ENCODE results near the gene RNF150. TPM values are rescaled to one million over a fixed set of nuclear protein-coding genes. Genes with fewer than 3 reads are reported as not detected.

RNF150 gene
- total and polyA plus RNA-seq, 4 experiments from 2014 or later, result not detected

DNA sequence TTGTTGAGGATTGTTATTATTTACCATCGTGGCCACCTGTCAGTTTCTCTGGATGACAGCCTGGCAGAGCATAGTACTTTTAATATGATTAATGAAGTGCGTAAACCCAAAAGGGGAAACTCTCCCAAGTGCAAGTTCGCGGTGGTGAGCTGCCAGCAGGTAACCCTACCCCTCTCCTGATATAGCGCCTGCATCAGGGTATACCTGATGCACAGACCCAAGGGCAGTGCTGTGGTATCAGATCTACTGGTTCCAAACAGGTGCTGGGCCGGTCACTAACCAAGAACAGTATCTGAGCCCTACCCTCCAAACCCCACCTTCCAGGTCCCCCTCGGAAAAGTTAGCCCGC, 1.6 kb downstream of the RNF150 start:
- Mint-ChIP-seq H3K36me3 (no peaks in the 10 kb centered on the region), H3K9me3 (peaks cover 0 to 2% (median 0%) of the 10 kb centered on the region in 8 donors), H3K4me3 (peak overlapping the region; percentile 3 to 77 (median 66)), H3K4me1 (peaks cover 7 to 14% (median 10%) of the 10 kb centered on the region in 4 donors), H3K27me3 (peaks cover 43 to 50% of the 10 kb centered on the region in 2 donors), H3K27ac (no peak overlapping the region)
- H3K9me3 ChIP-seq (ENCODE audit: control insufficient read depth in 1 of 2, low read length in 2 of 2), result no peaks in the 10 kb centered on the region
- H3K4me3 ChIP-seq (ENCODE audit: low read length in 2 of 2), result no peak overlapping the region
- intact Hi-C loops (cut with micrococcal nuclease), result loop anchor here (5.0 kb wide), 1 partner anchor 269 kb away; no protein-coding TSS in a partner anchor
- peaks cover 8% of the 10 kb centered on the region for H3K4me1 ChIP-seq (ENCODE audit: insufficient read depth, low read length)
- CTCF ChIA-PET (ENCODE audit: partially characterized antibody), result no interaction called here
- H3K27ac ChIP-seq (ENCODE audit: low read depth, low read length), result no peak overlapping the region
- POLR2A ChIA-PET (ENCODE audit: partially characterized antibody), result no interaction called here
- no peaks in the 10 kb centered on the region for H3K36me3 ChIP-seq (ENCODE audit: insufficient read depth, low read length)
- DNase-seq, result no peak
- H3K27me3 ChIP-seq (ENCODE audit: insufficient read depth, low read length), result no peaks in the 10 kb centered on the region

DNA sequence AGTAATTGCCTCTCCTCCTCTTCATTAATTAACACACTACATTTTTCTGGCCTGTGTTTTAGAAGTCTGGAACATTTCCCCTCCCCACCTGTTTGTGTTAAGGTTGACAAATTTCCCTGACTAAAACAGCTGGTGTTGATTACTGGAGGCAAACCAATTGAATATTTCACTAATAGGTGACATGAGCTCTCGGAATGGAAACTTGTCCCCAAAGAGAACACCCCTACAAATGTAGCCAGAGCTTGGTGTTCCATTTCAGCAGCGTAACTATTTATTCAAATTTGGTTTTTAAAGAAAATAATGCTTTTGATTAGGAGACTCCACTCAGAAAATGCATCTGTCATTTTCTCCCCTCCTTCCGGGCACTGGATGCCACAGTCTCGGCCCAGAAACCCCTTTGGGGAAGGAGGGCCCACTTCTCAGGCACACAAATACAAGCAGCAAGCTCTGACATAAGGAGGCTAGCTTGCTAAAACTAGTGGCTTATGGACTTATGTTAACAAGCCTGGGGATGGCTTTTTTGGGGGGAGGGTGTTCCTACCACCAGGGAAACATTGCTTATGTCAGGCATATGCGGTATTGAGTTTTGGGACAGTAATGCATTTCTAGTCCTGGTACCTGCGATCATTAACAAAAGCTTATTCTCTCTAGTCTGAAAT, 2.2 kb downstream of the RNF150 start:
- no peak for DNase-seq
- Histone ChIP-seq H3K36me3 (ENCODE audit: insufficient read depth, low read length) (no peaks in the 10 kb centered on the region), H3K9me3 (ENCODE audit: control insufficient read depth in 1 of 2, low read length in 2 of 2) (no peaks in the 10 kb centered on the region), H3K4me1 (ENCODE audit: insufficient read depth, low read length) (peaks cover 8% of the 10 kb centered on the region), H3K27me3 (ENCODE audit: insufficient read depth, low read length) (no peaks in the 10 kb centered on the region), H3K27ac (ENCODE audit: low read depth, low read length) (no peak overlapping the region), H3K4me3 (ENCODE audit: low read length in 2 of 2) (no peak overlapping the region)
- Mint-ChIP-seq H3K4me1 (peaks cover 7 to 14% (median 10%) of the 10 kb centered on the region in 4 donors), H3K4me3 (peak overlapping the region in 4 of 8 donors; percentile 13 to 57 (median 34)), H3K27me3 (peaks cover 41 to 50% of the 10 kb centered on the region in 2 donors), H3K36me3 (no peaks in the 10 kb centered on the region), H3K9me3 (peaks cover 0 to 2% (median 0%) of the 10 kb centered on the region in 8 donors), H3K27ac (no peak overlapping the region)
- intact Hi-C loops (cut with micrococcal nuclease), result loop anchor here (5.0 kb wide), 1 partner anchor 269 kb away; no protein-coding TSS in a partner anchor
- ChIA-PET POLR2A (ENCODE audit: partially characterized antibody) (no interaction called here), CTCF (ENCODE audit: partially characterized antibody) (no interaction called here)

DNA sequence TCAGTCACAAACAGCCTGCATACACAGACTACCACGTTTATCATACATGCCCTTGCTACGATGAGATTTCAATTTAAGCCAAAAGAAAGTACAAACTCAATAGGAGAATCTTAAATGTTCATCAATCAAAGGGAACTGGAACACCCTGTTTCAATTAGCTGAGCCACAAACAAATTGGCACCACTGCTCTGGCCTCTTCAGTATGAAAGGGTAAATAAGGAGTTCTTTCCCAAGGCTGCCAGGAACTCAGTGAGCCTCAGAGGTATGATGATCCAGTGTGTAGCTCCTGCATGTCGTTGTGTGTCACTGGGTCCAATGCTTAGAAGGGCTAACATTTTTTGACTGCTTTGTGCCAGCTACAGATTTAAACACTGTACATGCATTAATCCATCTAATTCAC, 5.4 kb downstream of the RNF150 start:
- Histone ChIP-seq H3K9me3 (ENCODE audit: control insufficient read depth in 1 of 2, low read length in 2 of 2) (no peaks in the 10 kb centered on the region), H3K27ac (ENCODE audit: low read depth, low read length) (no peak overlapping the region), H3K36me3 (ENCODE audit: insufficient read depth, low read length) (no peaks in the 10 kb centered on the region), H3K27me3 (ENCODE audit: insufficient read depth, low read length) (no peaks in the 10 kb centered on the region), H3K4me3 (ENCODE audit: low read length in 2 of 2) (no peak overlapping the region), H3K4me1 (ENCODE audit: insufficient read depth, low read length) (no peaks in the 10 kb centered on the region)
- H3K36me3 Mint-ChIP-seq, result no peaks in the 10 kb centered on the region
- no peak for DNase-seq
- peaks cover 29 to 31% of the 10 kb centered on the region in 2 donors for H3K27me3 Mint-ChIP-seq
- CTCF ChIA-PET (ENCODE audit: partially characterized antibody), result no interaction called here
- POLR2A ChIA-PET (ENCODE audit: partially characterized antibody), result no interaction called here
- no peak overlapping the region for H3K4me3 Mint-ChIP-seq
- intact Hi-C loops (cut with micrococcal nuclease), result no loop called here
- peaks cover 2 to 6% (median 4%) of the 10 kb centered on the region in 4 donors for H3K4me1 Mint-ChIP-seq
- H3K9me3 Mint-ChIP-seq, result peaks cover 0 to 2% (median 0%) of the 10 kb centered on the region in 8 donors
- H3K27ac Mint-ChIP-seq, result no peak overlapping the region

DNA sequence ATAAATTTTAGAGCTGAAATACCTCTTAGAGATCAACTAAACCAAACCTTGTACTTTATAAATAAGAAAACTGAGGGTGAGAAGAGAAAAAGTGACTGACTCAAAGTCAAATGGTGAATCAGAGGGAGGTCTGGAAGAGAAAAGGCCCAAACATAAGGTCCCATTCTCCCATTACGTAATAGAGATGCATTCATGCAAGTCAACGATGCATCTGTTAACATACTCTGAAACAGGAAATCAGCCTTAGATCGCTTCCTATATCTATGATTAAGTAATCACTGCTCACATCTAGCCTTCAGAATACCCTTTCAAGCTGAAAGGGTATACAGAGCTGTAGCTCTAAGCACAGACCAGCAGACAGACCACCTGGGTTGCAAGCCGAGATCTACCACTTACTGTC, 6.5 kb downstream of the RNF150 start:
- no peaks in the 10 kb centered on the region for H3K36me3 Mint-ChIP-seq
- H3K9me3 ChIP-seq (ENCODE audit: control insufficient read depth in 1 of 2, low read length in 2 of 2), result no peaks in the 10 kb centered on the region
- intact Hi-C loops (cut with micrococcal nuclease), result no loop called here
- no peak overlapping the region for H3K27ac ChIP-seq (ENCODE audit: low read depth, low read length)
- no peak overlapping the region for H3K4me3 ChIP-seq (ENCODE audit: low read length in 2 of 2)
- no peaks in the 10 kb centered on the region for H3K27me3 ChIP-seq (ENCODE audit: insufficient read depth, low read length)
- ChIA-PET CTCF (ENCODE audit: partially characterized antibody) (no interaction called here), POLR2A (ENCODE audit: partially characterized antibody) (no interaction called here)
- H3K4me1 Mint-ChIP-seq, result peaks cover 0 to 2% (median under 1%) of the 10 kb centered on the region in 4 donors
- no peak overlapping the region for H3K27ac Mint-ChIP-seq
- no peak for DNase-seq
- H3K4me1 ChIP-seq (ENCODE audit: insufficient read depth, low read length), result no peaks in the 10 kb centered on the region
- H3K4me3 Mint-ChIP-seq, result no peak overlapping the region
- H3K36me3 ChIP-seq (ENCODE audit: insufficient read depth, low read length), result no peaks in the 10 kb centered on the region
- peaks cover 0 to 2% (median 0%) of the 10 kb centered on the region in 8 donors for H3K9me3 Mint-ChIP-seq
- peaks cover 25 to 27% of the 10 kb centered on the region in 2 donors for H3K27me3 Mint-ChIP-seq

DNA sequence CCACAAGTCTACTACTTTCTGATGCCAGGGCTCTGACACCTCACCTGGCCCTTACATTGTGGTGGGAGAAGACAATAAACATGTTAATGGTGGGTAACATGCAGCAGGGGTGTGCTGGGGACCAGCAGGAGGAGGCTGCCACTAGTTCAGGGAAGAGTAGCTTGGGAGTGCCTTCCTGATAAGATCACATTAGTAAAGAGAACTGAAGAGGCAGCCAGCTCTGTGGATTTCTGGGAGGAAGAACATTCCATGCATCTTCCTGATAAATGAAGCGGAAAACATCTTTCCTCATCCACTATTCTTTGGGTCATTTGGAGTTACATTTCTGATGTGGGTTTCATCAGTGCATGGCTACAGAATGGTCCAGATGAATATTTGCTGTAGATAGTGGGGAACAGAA, 9.0 kb downstream of the RNF150 start:
- DNase-seq, result no peak
- Mint-ChIP-seq H3K27ac (peak overlapping the region in 1 of 7 donors; percentile 5), H3K36me3 (no peaks in the 10 kb centered on the region), H3K4me3 (peak overlapping the region in 1 of 8 donors; percentile 26), H3K4me1 (no peaks in the 10 kb centered on the region), H3K27me3 (peaks cover 9 to 13% of the 10 kb centered on the region in 2 donors), H3K9me3 (peaks cover 0 to 2% (median 0%) of the 10 kb centered on the region in 8 donors)
- ChIA-PET CTCF (ENCODE audit: partially characterized antibody) (no interaction called here), POLR2A (ENCODE audit: partially characterized antibody) (no interaction called here)
- H3K36me3 ChIP-seq (ENCODE audit: insufficient read depth, low read length), result no peaks in the 10 kb centered on the region
- H3K4me3 ChIP-seq (ENCODE audit: low read length in 2 of 2), result no peak overlapping the region
- H3K9me3 ChIP-seq (ENCODE audit: control insufficient read depth in 1 of 2, low read length in 2 of 2), result no peaks in the 10 kb centered on the region
- H3K4me1 ChIP-seq (ENCODE audit: insufficient read depth, low read length), result no peaks in the 10 kb centered on the region
- H3K27me3 ChIP-seq (ENCODE audit: insufficient read depth, low read length), result no peaks in the 10 kb centered on the region
- intact Hi-C loops (cut with micrococcal nuclease), result no loop called here
- no peak overlapping the region for H3K27ac ChIP-seq (ENCODE audit: low read depth, low read length)

DNA sequence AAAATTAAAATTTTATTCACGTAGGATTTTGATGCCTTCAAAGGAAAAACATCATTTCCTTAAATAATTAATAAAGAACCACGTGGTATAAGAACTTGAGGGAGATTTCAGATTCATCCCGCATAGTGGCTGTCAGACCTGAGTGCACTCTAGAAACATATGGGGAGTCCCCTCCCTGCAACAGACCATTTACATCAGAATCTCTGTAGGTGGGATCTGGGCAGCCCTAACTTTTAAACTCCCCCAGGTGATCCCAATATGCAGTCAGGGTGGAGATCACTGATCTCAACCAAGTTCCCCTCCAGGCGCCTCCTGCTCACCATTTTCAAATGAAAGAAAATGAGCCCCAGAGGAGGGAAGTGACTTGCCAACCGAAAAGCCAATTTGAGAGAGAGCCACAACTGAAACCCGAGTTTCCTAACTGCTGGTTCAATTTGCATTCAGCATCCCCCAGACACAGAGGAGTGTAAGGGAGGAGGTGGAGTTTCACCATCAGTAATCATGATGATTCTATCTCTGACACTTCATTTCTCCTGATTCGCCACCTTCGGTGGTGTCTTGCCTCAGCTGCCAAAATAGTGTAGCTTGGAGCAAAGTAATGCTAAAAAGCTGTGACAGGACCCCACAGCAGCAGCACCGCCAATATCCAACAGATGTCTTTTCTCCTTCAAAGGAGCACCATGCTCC, 11.4 kb downstream of the RNF150 start:
- Mint-ChIP-seq H3K27me3 (peaks cover 2 to 10% of the 10 kb centered on the region in 2 donors), H3K4me1 (no peaks in the 10 kb centered on the region), H3K4me3 (no peak overlapping the region), H3K9me3 (peaks cover 0 to 2% (median 0%) of the 10 kb centered on the region in 8 donors), H3K36me3 (no peaks in the 10 kb centered on the region), H3K27ac (no peak overlapping the region)
- DNase-seq, result no peak
- Histone ChIP-seq H3K4me1 (ENCODE audit: insufficient read depth, low read length) (no peaks in the 10 kb centered on the region), H3K9me3 (ENCODE audit: control insufficient read depth in 1 of 2, low read length in 2 of 2) (no peaks in the 10 kb centered on the region), H3K27me3 (ENCODE audit: insufficient read depth, low read length) (no peaks in the 10 kb centered on the region), H3K27ac (ENCODE audit: low read depth, low read length) (no peak overlapping the region), H3K36me3 (ENCODE audit: insufficient read depth, low read length) (no peaks in the 10 kb centered on the region), H3K4me3 (ENCODE audit: low read length in 2 of 2) (no peak overlapping the region)
- intact Hi-C loops (cut with micrococcal nuclease), result no loop called here
- ChIA-PET CTCF (ENCODE audit: partially characterized antibody) (no interaction called here), POLR2A (ENCODE audit: partially characterized antibody) (no interaction called here)

DNA sequence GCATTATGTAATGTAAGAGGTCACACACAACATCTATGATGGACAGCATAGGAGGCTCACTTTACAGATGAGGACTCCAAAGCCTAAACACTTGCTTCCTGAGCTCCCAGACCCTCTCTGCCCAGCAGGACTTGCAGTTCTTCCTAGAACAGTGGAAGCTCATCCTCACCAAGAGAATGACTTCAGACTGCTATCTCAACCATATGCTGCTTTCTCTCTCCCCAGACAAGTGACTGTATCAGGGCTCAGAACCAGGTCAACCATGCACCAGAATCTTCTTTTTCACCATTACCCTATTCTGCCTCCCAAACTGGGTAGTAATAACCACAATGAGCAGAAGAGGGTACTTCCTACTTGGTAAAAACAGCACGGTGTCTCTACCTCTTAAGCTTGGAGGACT, 12.2 kb downstream of the RNF150 start:
- intact Hi-C loops (cut with micrococcal nuclease), result no loop called here
- Histone ChIP-seq H3K27me3 (ENCODE audit: insufficient read depth, low read length) (no peaks in the 10 kb centered on the region), H3K4me3 (ENCODE audit: low read length in 2 of 2) (no peak overlapping the region), H3K27ac (ENCODE audit: low read depth, low read length) (no peak overlapping the region), H3K9me3 (ENCODE audit: control insufficient read depth in 1 of 2, low read length in 2 of 2) (no peaks in the 10 kb centered on the region), H3K4me1 (ENCODE audit: insufficient read depth, low read length) (no peaks in the 10 kb centered on the region), H3K36me3 (ENCODE audit: insufficient read depth, low read length) (no peaks in the 10 kb centered on the region)
- Mint-ChIP-seq H3K4me1 (no peaks in the 10 kb centered on the region), H3K9me3 (peaks cover 0 to 3% (median 2%) of the 10 kb centered on the region in 8 donors), H3K4me3 (no peak overlapping the region), H3K27ac (no peak overlapping the region), H3K27me3 (peaks cover 2 to 7% of the 10 kb centered on the region in 2 donors), H3K36me3 (no peaks in the 10 kb centered on the region)
- CTCF ChIA-PET (ENCODE audit: partially characterized antibody), result no interaction called here
- POLR2A ChIA-PET (ENCODE audit: partially characterized antibody), result no interaction called here
- no peak for DNase-seq
